ENCODE results near the gene KLRC3.
"Not testable (repeated sequence)": the region's sequence is repeated elsewhere in the genome, so short reads cannot be mapped to it uniquely, and the experiment has no call there.

DNA sequence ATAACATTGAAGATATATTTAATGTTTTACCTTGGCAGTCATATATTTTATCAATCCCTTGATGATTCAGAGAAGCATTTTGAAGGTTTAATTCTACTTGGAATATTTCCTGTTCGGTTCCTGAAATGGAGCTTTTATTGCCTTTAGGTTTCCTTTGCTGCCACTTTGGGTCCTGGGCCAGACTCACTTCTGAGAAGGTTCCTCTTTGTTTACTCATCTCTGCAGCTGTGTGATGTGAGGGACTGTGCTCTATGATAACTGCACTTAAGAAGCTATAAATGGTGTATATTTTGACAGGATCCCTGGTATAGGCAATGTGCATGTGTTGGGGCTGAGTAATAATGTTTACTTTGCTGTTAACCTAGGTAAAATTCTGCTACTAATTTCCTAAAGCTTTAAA lies at the start of gene KLRC3:
- TF ChIP-seq CTCF (IDR thresholded peaks at IDR 0.05; ENCODE audit: low read depth, low read length, poor library complexity, severe bottlenecking); EZH2phosphoT487 (IDR thresholded peaks at IDR 0.05; ENCODE audit: borderline replicate concordance, low read length): not testable (repeated sequence)
